CMK (cell line): ENCODE measurements around the gene STK25.
A peak's percentile ranks its signal among the peaks of the same experiment; 100 is the strongest.
"Not testable (repeated sequence)": the region's sequence is repeated elsewhere in the genome, so short reads cannot be mapped to it uniquely, and the experiment has no call there.

Source experiments
- DNase-seq: peaks from one replicate; pipeline ENCODE4 v3.0.0-alpha.2; 2010; ENCODE audit warnings: low read depth

STK25 gene

GRCh38 chr2:241507430-241508239 is 749 bp downstream of the STK25 start:
- DNase-seq: peak; percentile 27

DNA sequence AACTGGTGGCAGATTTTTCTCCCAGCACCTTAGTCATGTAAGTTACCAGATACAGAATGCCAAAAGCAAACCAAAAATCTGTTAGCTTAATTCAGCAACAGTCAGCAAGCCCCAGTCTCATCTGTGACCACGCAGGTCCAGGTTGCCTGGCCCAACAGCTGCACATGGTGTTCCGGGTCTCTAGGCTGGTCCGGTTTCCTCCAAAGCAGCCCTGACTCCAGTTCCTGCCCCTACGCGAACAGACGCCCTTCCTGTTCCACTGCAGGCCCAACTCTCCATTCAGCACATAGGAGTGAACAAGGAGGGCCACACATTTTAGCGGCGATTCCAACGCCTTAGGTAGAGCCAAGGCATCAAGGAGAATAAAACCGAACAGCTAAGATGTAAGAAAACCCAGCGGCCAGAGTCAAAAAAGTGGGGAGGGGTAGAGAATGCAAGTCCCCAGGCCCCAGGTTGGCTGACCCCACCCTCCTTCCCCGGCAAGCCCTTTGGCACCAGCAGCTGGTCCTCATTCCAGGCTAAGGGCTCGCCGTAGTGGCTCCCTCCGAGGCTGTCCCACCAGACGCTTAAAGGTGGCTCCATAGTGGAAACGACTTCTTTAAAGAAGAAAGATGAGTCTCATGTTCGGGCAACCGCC is 1.5 kb downstream of the STK25 start:
- DNase-seq: no peak

DNA sequence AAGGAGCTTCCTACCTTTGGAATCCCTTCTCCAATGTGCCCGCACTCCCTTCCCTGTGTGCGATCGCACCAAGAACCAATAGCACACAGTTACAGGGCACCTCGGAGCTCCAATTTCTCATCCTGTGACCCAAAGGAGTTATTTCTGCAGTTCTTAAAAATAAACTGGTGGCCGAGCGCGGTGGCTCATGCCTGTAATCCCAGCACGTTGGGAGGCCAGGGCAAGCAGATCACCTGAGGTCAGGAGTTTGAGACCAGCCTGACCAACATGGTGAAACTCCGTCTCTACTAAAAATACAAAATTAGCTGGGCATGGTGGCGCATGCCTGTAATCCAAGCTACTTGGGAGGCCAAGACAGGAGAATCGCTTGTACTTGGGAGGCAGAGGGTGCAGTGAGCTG is 2.1 kb downstream of the STK25 start:
- not testable (repeated sequence) for DNase-seq

DNA sequence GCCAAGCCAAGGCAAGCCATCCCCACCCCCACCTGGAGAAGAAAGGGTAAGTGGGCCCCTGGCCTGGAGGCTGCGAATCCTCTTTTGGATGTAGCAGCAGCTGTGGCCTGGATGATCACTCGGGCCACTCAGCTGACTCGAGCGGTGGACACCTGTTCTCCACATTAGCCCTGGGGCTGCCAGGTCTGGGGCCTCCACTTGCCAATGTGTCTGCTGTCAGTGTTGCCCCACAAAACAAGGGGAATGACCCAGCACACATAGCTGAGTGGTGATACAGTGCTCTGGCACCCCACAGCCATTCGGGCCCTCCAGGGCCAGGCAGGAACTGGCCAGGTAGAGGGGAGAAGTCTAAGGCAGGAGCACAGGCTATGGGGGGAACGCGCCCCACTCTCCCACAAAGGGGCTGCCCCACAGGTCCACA is 2.6 kb downstream of the STK25 start:
- DNase-seq: no peak

GRCh38 chr2:241505086-241505780 is 3.2 kb downstream of the STK25 start:
- DNase-seq: no peak

DNA sequence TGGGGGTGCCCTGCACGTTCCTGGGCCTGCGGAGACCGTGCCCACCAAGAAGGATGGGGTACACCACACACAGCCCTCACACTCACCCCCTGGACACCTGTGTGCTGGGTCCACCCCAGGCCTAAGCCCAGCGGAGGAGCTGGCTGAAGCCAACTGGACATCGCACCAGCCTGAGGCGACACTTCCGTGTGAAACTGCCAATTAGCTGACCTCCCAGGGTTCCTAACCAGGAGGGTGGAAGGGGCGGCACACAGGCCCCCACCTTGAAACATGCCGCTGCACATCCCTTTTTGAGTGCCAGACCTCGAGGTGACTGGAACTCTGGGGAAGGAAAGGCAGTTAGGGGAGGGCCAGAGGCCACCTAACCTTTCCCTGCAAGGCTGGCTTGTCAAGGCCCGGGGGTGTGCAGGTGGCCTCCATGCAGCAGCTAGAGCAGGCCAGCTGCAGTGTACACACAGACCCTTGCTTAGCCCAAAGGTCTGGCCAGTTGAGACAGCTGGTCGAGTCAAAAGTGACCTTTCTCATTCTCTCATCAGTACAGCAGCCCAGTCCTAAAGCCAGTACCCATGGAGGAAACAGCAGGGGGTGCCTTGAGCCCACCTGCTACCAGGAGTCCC is 4.5 kb downstream of the STK25 start:
- DNase-seq: no peak

GRCh38 chr2:241502281-241502680 is 6.1 kb downstream of the STK25 start:
- no peak for DNase-seq

DNA sequence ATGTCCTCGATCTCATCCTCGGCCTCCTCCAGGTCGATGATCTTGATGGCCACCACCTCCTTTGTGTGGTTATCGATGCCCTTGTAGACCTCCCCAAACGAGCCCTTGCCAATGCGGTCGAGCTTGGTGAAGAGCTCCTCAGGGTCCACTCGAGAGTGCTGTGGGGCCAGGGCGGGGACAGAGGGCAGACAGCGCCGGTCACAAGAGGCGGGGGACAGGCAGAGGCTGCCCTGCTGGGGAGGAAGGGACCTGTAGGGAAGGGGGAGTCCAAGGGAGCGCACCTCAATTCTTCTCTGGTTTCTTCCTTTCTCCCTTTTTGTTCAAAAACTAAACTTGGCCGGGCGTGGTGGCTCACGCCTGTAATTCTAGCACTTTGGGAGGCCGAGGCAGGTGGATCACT is 6.8 kb downstream of the STK25 start:
- DNase-seq: no peak

DNA sequence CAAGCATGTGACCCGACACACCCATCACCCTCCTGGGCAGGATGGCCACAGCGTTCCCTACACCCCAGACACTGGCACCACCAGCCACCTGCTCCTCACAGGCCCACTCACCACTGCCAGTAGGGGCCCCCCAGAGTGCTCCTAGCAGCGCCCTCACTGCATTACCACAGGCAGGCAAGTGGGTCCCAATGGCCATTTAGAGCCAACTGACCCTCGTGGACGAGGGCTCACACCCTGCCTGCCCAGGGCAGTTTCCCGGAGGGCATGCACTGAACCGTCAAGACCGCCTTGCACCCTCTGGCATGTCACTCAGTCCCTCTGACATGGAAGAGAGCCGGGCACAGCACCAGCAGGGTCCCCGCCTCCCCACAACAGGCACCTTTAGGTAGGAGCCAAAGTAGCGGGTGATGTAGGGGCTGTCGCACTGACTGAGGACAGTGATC is 7.3 kb downstream of the STK25 start:
- DNase-seq: no peak

DNA sequence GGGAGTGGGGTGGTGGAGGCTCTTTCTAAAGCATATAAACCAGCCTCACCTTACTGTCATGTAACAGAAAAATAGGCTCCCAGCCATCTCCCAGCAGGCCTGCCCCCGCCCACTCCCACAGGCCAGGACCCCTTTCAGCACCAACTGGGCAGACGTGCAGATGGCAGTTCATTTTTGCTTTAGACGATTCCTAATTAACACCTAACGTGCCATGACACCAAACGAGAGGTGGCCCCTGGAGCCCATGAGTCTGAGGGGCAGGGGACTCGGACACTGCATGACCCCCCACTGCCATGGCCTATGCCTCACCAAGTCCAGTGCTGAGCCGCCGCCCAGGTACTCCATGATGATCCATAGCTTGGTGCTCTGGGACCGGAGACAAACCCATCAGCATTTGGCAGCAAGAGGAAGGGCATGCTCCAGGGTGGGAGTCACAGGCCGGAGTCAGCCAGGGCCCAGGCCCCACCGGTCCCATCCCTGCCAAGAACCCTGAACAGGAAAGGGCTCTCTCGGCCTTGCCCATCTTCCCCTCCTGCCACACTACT is 7.9 kb downstream of the STK25 start:
- DNase-seq: no peak

DNA sequence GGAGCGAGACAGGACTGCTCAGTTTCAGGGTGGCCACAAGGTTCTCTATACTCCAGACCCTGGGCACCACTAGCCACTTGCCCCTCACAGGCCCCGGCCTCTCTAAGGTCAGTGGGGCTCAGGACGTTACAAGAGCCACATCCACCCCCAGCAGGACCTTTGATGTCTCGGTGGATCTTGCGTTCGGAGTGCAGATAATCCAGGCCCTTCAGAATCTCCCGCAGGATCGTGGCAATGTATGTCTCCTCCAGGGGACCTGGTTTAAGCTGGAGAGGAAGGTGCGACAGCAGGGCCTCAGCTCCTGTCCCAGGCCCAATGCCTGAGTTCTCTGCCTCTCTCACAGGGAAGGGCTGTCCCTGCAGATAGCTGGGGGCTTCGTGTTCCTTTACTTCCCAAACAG is 8.4 kb downstream of the STK25 start:
- no peak for DNase-seq

- no peak for DNase-seq
Observed at GRCh38 chr2:241499146-241499965, 9.0 kb downstream of the STK25 start.

- no peak for DNase-seq
Observed at GRCh38 chr2:241498115-241499070, 10.0 kb downstream of the STK25 start.

GRCh38 chr2:241496904-241497877 is 11.2 kb downstream of the STK25 start:
- DNase-seq: no peak

DNA sequence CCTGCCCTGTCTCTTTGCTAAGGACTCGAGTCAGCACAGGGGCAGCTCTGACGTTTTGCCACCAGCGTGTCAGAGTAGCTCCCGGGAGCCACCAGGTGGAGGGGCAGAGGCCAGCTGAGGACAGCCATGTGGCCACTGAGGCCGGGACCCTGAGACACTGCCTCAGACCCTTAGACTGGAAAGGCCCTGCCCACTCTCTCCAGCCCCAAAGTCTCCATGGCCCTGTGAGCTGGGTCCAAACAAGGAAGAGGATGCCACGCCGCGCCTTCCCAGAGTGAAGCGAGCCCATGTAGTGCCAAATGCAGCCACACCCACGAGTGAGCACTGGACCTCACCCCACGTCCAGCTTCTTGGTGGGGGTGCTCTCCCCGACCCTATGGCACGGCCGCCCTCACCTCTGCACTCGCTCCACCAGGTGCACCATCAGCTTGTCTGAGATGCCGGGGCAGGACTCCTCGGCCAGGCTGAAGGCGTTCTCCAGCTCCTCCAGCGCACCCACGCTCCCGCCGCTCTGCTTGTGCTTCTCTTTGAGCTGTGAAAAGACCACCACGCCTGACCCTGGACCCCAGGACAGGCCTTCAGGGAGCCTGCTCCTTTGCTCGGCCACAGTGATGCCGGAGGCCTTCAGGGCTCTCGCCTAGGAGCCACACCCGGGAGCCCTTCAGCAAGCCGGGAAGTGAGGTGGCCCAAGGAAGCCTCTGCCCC is 12.2 kb downstream of the STK25 start:
- no peak for DNase-seq

DNA sequence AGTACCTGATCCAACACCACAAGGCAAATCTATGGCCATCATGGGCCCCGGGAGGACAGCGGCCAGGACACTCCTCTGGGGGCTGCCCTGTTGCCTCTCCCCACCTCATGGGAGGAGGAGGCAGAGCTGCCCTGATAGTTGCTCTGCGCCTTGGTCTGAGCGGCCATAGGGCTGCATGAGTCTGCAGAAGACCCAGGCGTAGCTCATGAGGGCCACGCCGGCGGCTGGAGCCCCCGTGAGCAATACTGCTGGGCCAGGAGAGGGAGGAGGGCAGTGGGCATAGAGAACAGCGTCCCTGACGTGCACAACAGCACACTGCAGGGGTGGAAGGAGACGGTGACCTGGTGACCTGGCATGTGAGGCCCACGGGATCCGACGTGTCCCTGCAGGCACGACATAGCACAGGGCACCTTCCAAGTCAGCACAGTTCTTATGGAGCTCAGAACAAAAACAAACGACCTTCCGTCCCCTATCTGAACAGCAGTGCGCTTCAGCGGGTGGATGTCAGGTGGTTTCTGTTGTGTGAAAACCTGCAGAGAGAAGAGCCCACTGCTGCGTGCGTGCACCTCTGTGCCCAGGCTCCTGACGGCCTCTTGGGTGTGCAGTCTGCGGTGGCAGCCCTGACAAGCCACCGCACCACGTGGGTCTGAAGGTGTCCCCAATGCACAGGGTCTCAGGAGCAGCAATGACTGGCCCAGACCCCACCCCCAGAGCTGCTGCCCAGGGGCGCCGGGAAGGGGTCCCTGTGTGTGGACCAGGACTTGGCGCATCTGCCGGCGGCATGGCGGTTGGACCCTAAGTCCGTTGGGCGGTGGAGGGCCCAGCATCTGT is 13.0 kb downstream of the STK25 start:
- no peak for DNase-seq

DNA sequence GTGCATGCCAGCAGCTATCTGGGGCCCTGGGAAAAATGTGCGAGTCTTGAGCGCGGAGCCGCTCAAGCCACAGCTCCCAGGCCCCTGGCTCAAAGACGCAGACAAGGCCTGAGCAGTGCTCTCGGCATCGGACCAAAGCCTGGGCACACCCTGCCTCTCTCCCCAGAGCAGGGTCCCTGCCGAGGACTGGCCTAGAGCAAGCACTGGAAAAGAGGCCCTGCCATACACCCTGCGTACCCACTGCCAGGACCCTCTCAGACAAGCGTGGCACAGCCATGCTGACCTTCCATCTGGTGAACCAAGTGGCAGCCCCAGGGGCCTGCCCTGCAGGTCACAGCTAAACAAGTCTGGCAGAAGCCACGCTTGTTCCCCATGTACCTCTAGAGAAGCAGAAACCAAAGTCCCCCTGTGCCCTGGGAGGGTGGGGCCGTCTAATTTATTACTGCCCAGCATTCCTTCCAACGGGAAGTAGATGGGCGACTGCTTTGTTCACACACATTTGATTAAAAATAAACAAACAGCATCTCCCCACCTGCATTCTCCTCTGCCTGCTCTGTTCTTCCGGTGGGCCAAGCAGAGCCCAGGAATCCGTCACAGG is 14.0 kb downstream of the STK25 start:
- no peak for DNase-seq
